Measurements from ENCODE around the gene ABCD4.

ABCD4 gene

GRCh38 chr14:74349757-74350156 is 47.0 kb upstream of the ABCD4 start:
- DNase-seq = no peak
- Histone ChIP-seq H3K36me3 (replicated peaks; ENCODE audit: insufficient read depth, low read length) (no peaks in the 10 kb centered on the region), H3K9ac (ENCODE audit: low read length) (no peak overlapping the region), H3K27me3 (replicated peaks; ENCODE audit: insufficient read depth, low read length) (no peaks in the 10 kb centered on the region), H3F3A (ENCODE audit: insufficient read depth, low read length) (no peaks in the 10 kb centered on the region), H3K27ac (ENCODE audit: low read length) (no peak overlapping the region), H4K20me1 (ENCODE audit: insufficient read depth, low read length) (no peaks in the 10 kb centered on the region), H3K4me3 (ENCODE audit: low read length) (no peak overlapping the region), H3K9me2 (replicated peaks; ENCODE audit: insufficient read depth, low read length) (no peaks in the 10 kb centered on the region), H3K9me3 (replicated peaks; ENCODE audit: insufficient read depth, low read length) (no peaks in the 10 kb centered on the region), H3K4me1 (ENCODE audit: low read length) (no peaks in the 10 kb centered on the region), H2AFZ (ENCODE audit: low read length) (no peak overlapping the region), H3K79me2 (ENCODE audit: low read length) (no peaks in the 10 kb centered on the region), H3K4me2 (ENCODE audit: low read depth, low read length) (no peak overlapping the region)
- TF ChIP-seq EZH2phosphoT487 (IDR thresholded peaks at IDR 0.05; ENCODE audit: low read length) = no peak
- TF ChIP-seq EZH2 (optimal IDR thresholded peaks at IDR 0.05; ENCODE audit: low read depth, low read length) = no peak
- no peak for TF ChIP-seq CTCF (IDR thresholded peaks at IDR 0.05; ENCODE audit: low read length)

GRCh38 chr14:74348735-74349463 is 46.2 kb upstream of the ABCD4 start:
- H3K9ac ChIP-seq (ENCODE audit: low read length) = no peak overlapping the region
- H2AFZ ChIP-seq (ENCODE audit: low read length) = no peak overlapping the region
- no peaks in the 10 kb centered on the region for H3K36me3 ChIP-seq (replicated peaks; ENCODE audit: insufficient read depth, low read length)
- H4K20me1 ChIP-seq (ENCODE audit: insufficient read depth, low read length) = no peaks in the 10 kb centered on the region
- no peak overlapping the region for H3K4me2 ChIP-seq (ENCODE audit: low read depth, low read length)
- no peak overlapping the region for H3K4me3 ChIP-seq (ENCODE audit: low read length)
- no peaks in the 10 kb centered on the region for H3K4me1 ChIP-seq (ENCODE audit: low read length)
- DNase-seq = no peak
- H3K79me2 ChIP-seq (ENCODE audit: low read length) = no peaks in the 10 kb centered on the region
- H3K9me3 ChIP-seq (replicated peaks; ENCODE audit: insufficient read depth, low read length) = no peaks in the 10 kb centered on the region
- H3F3A ChIP-seq (ENCODE audit: insufficient read depth, low read length) = no peaks in the 10 kb centered on the region
- H3K9me2 ChIP-seq (replicated peaks; ENCODE audit: insufficient read depth, low read length) = no peaks in the 10 kb centered on the region
- no peaks in the 10 kb centered on the region for H3K27me3 ChIP-seq (replicated peaks; ENCODE audit: insufficient read depth, low read length)
- no peak for TF ChIP-seq EZH2 (optimal IDR thresholded peaks at IDR 0.05; ENCODE audit: low read depth, low read length)
- no peak for TF ChIP-seq EZH2phosphoT487 (IDR thresholded peaks at IDR 0.05; ENCODE audit: low read length)
- TF ChIP-seq CTCF (IDR thresholded peaks at IDR 0.05; ENCODE audit: low read length) = no peak
- no peak overlapping the region for H3K27ac ChIP-seq (ENCODE audit: low read length)

GRCh38 chr14:74348241-74348734 is 45.6 kb upstream of the ABCD4 start, which contains the start of gene VRTN:
Gene VRTN, plus strand, starts transcription at chr14:74348471. Its CDS starts 8,313 bp downstream, at chr14:74356784.
- Histone ChIP-seq H3K27ac (ENCODE audit: low read length) (no peak within 1 kb of the TSS), H3K4me1 (ENCODE audit: low read length) (no peaks in the 10 kb centered on the region), H3K4me2 (ENCODE audit: low read depth, low read length) (no peak within 1 kb of the TSS), H3K4me3 (ENCODE audit: low read length) (no peak within 1 kb of the TSS), H4K20me1 (ENCODE audit: insufficient read depth, low read length) (no peaks in the 10 kb centered on the region), H3K27me3 (replicated peaks; ENCODE audit: insufficient read depth, low read length) (no peaks in the 10 kb centered on the region), H3K79me2 (ENCODE audit: low read length) (no peaks in the 10 kb centered on the region), H2AFZ (ENCODE audit: low read length) (no peak within 1 kb of the TSS), H3K9me2 (replicated peaks; ENCODE audit: insufficient read depth, low read length) (no peaks in the 10 kb centered on the region), H3K9me3 (replicated peaks; ENCODE audit: insufficient read depth, low read length) (no peaks in the 10 kb centered on the region), H3K9ac (ENCODE audit: low read length) (no peak within 1 kb of the TSS), H3K36me3 (replicated peaks; ENCODE audit: insufficient read depth, low read length) (no peaks in the 10 kb centered on the region), H3F3A (ENCODE audit: insufficient read depth, low read length) (no peaks in the 10 kb centered on the region)
- no peak for DNase-seq
- TF ChIP-seq EZH2phosphoT487 (IDR thresholded peaks at IDR 0.05; ENCODE audit: low read length) (no peak), CTCF (IDR thresholded peaks at IDR 0.05; ENCODE audit: low read length) (no peak), EZH2 (optimal IDR thresholded peaks at IDR 0.05; ENCODE audit: low read depth, low read length) (no peak)
